H54 (cell line): ENCODE results near the gene GLDC.

Experiments used
- DNase-seq: peaks from one replicate; pipeline ENCODE4 v3.0.0; 2011; ENCODE audit warnings: low spot score, mixed read lengths; ENCODE audit not compliant: insufficient read length
- FAIRE-seq: peaks from 3 replicates; lab custom pipeline; 2011; peaks lifted over from hg19 to GRCh38; lab: Jason Lieb, UNC
- POLR2A ChIP-seq: IDR thresholded peaks from 2 replicates; pipeline ENCODE4 v1.6.1; 2011; ENCODE audit warnings: low read depth, mild to moderate bottlenecking, low read length

GLDC gene

GRCh38 chr9:6584881-6585597 lies 60.5 kb downstream of the GLDC start:
- DNase-seq = no peak
- TF ChIP-seq POLR2A = no peak
- FAIRE-seq = peak; percentile 86

GRCh38 chr9:6581253-6581652 lies 64.3 kb downstream of the GLDC start:
- FAIRE-seq (no peak), DNase-seq (no peak)

GRCh38 chr9:6579613-6580012 lies 65.9 kb downstream of the GLDC start:
- DNase-seq (no peak), FAIRE-seq (no peak)
- no peak for TF ChIP-seq POLR2A

More at GRCh38 chr9:6581253-6581652, 64.3 kb downstream of the GLDC start:
- TF ChIP-seq POLR2A = no peak

GRCh38 chr9:6576987-6577386 lies 68.5 kb downstream of the GLDC start:
- FAIRE-seq (no peak), DNase-seq (no peak)
- no peak for TF ChIP-seq POLR2A

GRCh38 chr9:6575324-6576034 lies 70.0 kb downstream of the GLDC start:
- TF ChIP-seq POLR2A = no peak
- DNase-seq (no peak), FAIRE-seq (no peak)

- no peak for TF ChIP-seq POLR2A
- DNase-seq (peak; percentile 27), FAIRE-seq (peak; percentile 96)
These were observed 78.4 kb downstream of the GLDC start for GRCh38 chr9:6567140-6567591.

- no peak for TF ChIP-seq POLR2A
- FAIRE-seq = peak; percentile 99
- peak; percentile 74 for DNase-seq
These were observed 79.0 kb downstream of the GLDC start for GRCh38 chr9:6566409-6567139.

- TF ChIP-seq POLR2A = no peak
- FAIRE-seq (no peak), DNase-seq (no peak)
These were observed 80.2 kb downstream of the GLDC start for GRCh38 chr9:6565312-6565711.

- no peak for FAIRE-seq
- no peak for DNase-seq
- TF ChIP-seq POLR2A = no peak
These were observed 80.7 kb downstream of the GLDC start for GRCh38 chr9:6564868-6565267.

- no peak for TF ChIP-seq POLR2A
- DNase-seq (no peak), FAIRE-seq (no peak)
These were observed 81.2 kb downstream of the GLDC start for GRCh38 chr9:6564360-6564759.

- TF ChIP-seq POLR2A = no peak
- DNase-seq (no peak), FAIRE-seq (no peak)
These were observed 82.6 kb downstream of the GLDC start for GRCh38 chr9:6562871-6563430.

- DNase-seq (no peak), FAIRE-seq (no peak)
- no peak for TF ChIP-seq POLR2A
These were observed 83.3 kb downstream of the GLDC start for GRCh38 chr9:6562201-6562600.

GRCh38 chr9:6557883-6558616 lies 87.5 kb downstream of the GLDC start:
- TF ChIP-seq POLR2A = no peak
- DNase-seq (no peak), FAIRE-seq (no peak)

GRCh38 chr9:6553866-6554265 lies 91.7 kb downstream of the GLDC start:
- DNase-seq (no peak), FAIRE-seq (no peak)
- TF ChIP-seq POLR2A = no peak
